RWPE2 (cell line): ENCODE measurements around the gene OCLN.
"Not testable (repeated sequence)": the region's sequence is repeated elsewhere in the genome, so short reads cannot be mapped to it uniquely, and the experiment has no call there.

Experiments
- ATAC-seq: fragments of 200-7000 bp; cut with Tn5 transposase; 3 replicates; pipeline ENCODE4 v1.9.1; 2021; ENCODE audit warnings: low read depth
- DNase-seq: peaks from one replicate; pipeline ENCODE4 v3.0.0-alpha.2; 2020; ENCODE audit warnings: low spot score
- H3K27ac ChIP-seq: fragments of 450-650 bp; 2 replicates; pipeline ENCODE4 v1.5.1; 2017; ENCODE audit warnings: mild to moderate bottlenecking; ENCODE audit not compliant: poor library complexity, severe bottlenecking
- H3K27me3 ChIP-seq: fragments of 250-450 bp; sonication (Bioruptor Pico); 2 replicates; pipeline ENCODE4 v1.5.1; 2021; ENCODE audit warnings: mild to moderate bottlenecking, moderate library complexity; ENCODE audit not compliant: insufficient read depth, poor library complexity, severe bottlenecking
- H3K36me3 ChIP-seq: fragments of 250-450 bp; sonication (Bioruptor Pico); 2 replicates; pipeline ENCODE4 v1.5.1; 2020; ENCODE audit warnings: low read depth, mild to moderate bottlenecking, moderate library complexity
- H3K4me1 ChIP-seq: fragments of 250-450 bp; sonication (Bioruptor Pico); 2 replicates; pipeline ENCODE4 v1.5.1; 2021; ENCODE audit warnings: mild to moderate bottlenecking, moderate library complexity; ENCODE audit not compliant: insufficient read depth, poor library complexity, severe bottlenecking
- H3K4me3 ChIP-seq: fragments of 250-450 bp; sonication (Bioruptor Pico); 2 replicates; pipeline ENCODE4 v1.5.1; 2021; ENCODE audit warnings: mild to moderate bottlenecking, moderate library complexity; ENCODE audit not compliant: severe bottlenecking
- H3K9me3 ChIP-seq: fragments of 250-450 bp; sonication (Bioruptor Pico); 2 replicates; pipeline ENCODE4 v1.5.1; 2021; ENCODE audit warnings: mild to moderate bottlenecking, moderate library complexity; ENCODE audit not compliant: severe bottlenecking
- TF ChIP-seq, protein P1 (sequence below): fragments of 450-650 bp; IDR thresholded peaks from one replicate; pipeline ENCODE4 v1.5.1; 2017; ENCODE audit warnings: mild to moderate bottlenecking, moderate library complexity; ENCODE audit not compliant: poor library complexity, severe bottlenecking

OCLN gene

DNA sequence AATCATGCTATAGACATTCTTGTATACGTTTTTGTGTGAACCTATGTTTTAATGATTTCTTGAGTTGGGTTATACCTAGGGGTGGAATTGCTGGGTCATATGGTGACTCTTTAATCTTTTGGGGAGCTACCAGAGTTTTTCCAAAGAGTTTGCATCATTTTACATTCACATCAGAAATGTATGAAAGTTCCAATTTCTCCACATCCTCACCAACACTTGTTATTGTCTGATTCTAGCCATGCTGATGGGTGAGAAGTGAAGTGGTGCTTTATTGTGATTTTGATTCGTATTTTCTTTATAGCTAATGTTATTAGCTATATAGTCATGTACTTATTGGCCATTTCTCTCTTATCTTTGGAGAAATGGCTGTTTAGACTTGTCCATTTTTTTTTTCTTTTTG is 18.1 kb downstream of the OCLN start:
- TF ChIP-seq, protein P1, sequence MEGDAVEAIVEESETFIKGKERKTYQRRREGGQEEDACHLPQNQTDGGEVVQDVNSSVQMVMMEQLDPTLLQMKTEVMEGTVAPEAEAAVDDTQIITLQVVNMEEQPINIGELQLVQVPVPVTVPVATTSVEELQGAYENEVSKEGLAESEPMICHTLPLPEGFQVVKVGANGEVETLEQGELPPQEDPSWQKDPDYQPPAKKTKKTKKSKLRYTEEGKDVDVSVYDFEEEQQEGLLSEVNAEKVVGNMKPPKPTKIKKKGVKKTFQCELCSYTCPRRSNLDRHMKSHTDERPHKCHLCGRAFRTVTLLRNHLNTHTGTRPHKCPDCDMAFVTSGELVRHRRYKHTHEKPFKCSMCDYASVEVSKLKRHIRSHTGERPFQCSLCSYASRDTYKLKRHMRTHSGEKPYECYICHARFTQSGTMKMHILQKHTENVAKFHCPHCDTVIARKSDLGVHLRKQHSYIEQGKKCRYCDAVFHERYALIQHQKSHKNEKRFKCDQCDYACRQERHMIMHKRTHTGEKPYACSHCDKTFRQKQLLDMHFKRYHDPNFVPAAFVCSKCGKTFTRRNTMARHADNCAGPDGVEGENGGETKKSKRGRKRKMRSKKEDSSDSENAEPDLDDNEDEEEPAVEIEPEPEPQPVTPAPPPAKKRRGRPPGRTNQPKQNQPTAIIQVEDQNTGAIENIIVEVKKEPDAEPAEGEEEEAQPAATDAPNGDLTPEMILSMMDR: no peak
- no peak overlapping the region for H3K27ac ChIP-seq
- peaks cover 21% of the 10 kb centered on the region for H3K36me3 ChIP-seq

GRCh38 chr5:69512740-69513260 is 20.2 kb downstream of the OCLN start:
- no peak overlapping the region for H3K4me3 ChIP-seq
- H3K27ac ChIP-seq: peak overlapping the region; percentile 65
- H3K4me1 ChIP-seq: peaks cover 35% of the 10 kb centered on the region
- no peak for DNase-seq
- TF ChIP-seq, protein P1: no peak
- peaks cover 14% of the 10 kb centered on the region for H3K36me3 ChIP-seq
- no peaks in the 10 kb centered on the region for H3K9me3 ChIP-seq
- no peaks in the 10 kb centered on the region for H3K27me3 ChIP-seq
- ATAC-seq: peak; percentile 81

More for the DNA sequence above, 18.1 kb downstream of the OCLN start:
- DNase-seq (no peak), ATAC-seq (no peak)
- Histone ChIP-seq H3K27me3 (no peaks in the 10 kb centered on the region), H3K4me1 (peaks cover 19% of the 10 kb centered on the region), H3K4me3 (no peak overlapping the region), H3K9me3 (no peaks in the 10 kb centered on the region)

- not testable (repeated sequence) for H3K27me3 ChIP-seq, ATAC-seq, DNase-seq, H3K27ac ChIP-seq, H3K9me3 ChIP-seq, H3K4me3 ChIP-seq, H3K36me3 ChIP-seq
- H3K4me1 ChIP-seq: peaks cover 45% of the 10 kb centered on the region
These were observed 23.0 kb downstream of the OCLN start for GRCh38 chr5:69515570-69515969.

DNA sequence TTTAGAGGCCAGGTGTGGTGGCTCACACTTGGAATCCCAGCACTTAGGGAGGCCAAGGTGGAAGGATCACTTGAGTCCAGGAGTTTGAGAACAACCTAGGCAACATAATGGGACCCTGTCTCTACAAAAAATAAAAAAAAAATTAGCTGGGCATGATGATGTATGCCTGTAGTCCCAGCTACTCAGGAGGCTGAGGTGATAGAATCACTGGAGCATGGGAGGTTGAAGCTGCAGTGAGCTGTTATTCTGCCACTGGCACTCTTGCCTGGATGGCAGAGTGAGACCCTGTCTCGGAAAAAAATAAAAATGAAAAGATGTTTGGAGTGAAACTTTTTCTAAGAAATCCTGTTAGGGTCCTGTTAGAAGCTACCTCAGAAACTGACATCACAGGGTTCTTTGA is 24.2 kb downstream of the OCLN start:
- Histone ChIP-seq H3K27ac (no peak overlapping the region), H3K27me3 (no peaks in the 10 kb centered on the region)
- ATAC-seq: no peak

GRCh38 chr5:69517763-69518212 is 25.2 kb downstream of the OCLN start:
- Histone ChIP-seq H3K27ac (peak overlapping the region; percentile 10), H3K27me3 (no peaks in the 10 kb centered on the region), H3K4me1 (peaks cover 48% of the 10 kb centered on the region), H3K4me3 (no peak overlapping the region), H3K36me3 (no peaks in the 10 kb centered on the region), H3K9me3 (no peaks in the 10 kb centered on the region)
- DNase-seq (no peak), ATAC-seq (peak; percentile 65)
- TF ChIP-seq, protein P1: no peak

More for the DNA sequence above, 24.2 kb downstream of the OCLN start:
- H3K36me3 ChIP-seq: no peaks in the 10 kb centered on the region
- H3K9me3 ChIP-seq: no peaks in the 10 kb centered on the region
- TF ChIP-seq, protein P1: no peak
- DNase-seq: no peak
- peaks cover 57% of the 10 kb centered on the region for H3K4me1 ChIP-seq
- no peak overlapping the region for H3K4me3 ChIP-seq
